Adrenal gland (tissue), 5 donors: ENCODE measurements around the gene PTDSS2.

Experiments used
- CTCF ChIP-seq, 6 experiments: fragments of 450-650 bp in 4 of 6; fragments of 200-600 bp in 2 of 6; sonication (generic) in 1 of 6; IDR thresholded peaks; 1 replicate in 5 of 6; 2 replicates in 1 of 6; pipeline versions ENCODE4 v1.5.1 to v1.8.0; 2016 to 2021; ENCODE audit warnings: antibody characterized with exemption in 6 of 6, mild to moderate bottlenecking in 2 of 6, moderate library complexity in 1 of 6
- POLR2A ChIP-seq, 2 donors: fragments of 450-650 bp; IDR thresholded peaks; one replicate each; pipeline ENCODE4 v1.6.1; 2017; ENCODE audit warnings: antibody characterized with exemption in 2 of 2, mild to moderate bottlenecking in 2 of 2, moderate library complexity in 1 of 2
- donor health status: DM: no; HTN: no; CAD: no.

DNA sequence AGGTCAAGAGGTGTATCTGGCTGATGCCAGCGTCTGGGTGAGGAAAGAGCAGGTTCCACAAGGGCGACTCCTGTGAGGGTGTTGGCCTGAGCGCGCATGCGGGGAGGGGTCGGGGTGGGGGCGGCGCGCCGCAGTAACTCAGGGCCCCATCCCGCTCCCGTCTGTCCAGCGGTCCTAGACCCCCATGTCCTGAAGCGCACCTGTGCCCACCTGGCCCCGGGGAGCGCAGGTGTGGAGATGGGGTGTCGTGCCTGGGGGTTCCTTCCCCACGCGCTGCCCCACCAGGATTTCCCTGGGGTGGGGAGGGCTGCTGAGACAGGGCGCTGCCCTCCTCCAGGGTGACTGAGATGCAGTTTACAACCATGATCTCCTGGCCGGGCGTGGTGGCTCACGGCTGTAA is 36.1 kb downstream of the PTDSS2 start:
- no peak for TF ChIP-seq CTCF (IDR thresholded peaks at IDR 0.05)
- no peak for TF ChIP-seq POLR2A (IDR thresholded peaks at IDR 0.05)
